Stimulated activated naive CD8-positive, alpha-beta T cell treated with anti-CD3 and anti-CD28 coated beads, Interleukin-15, Interleukin-2, amounts not matched to agents 100 ng/mL and 50 ng/mL, for 24 hours (primary cell): ENCODE measurements around the gene NOL9.
A peak's percentile ranks its signal among the peaks of the same experiment; 100 is the strongest.

Experiments
- H3K27ac Mint-ChIP-seq: one replicate; pipeline ENCODE4 v1.8.0; 2021; ENCODE audit warnings: mild to moderate bottlenecking, mixed read lengths
- H3K27me3 Mint-ChIP-seq: one replicate; pipeline ENCODE4 v1.8.0; 2021; ENCODE audit warnings: mixed read lengths
- H3K36me3 Mint-ChIP-seq: one replicate; pipeline ENCODE4 v1.8.0; 2021; ENCODE audit warnings: low read depth, mixed read lengths
- H3K4me1 Mint-ChIP-seq: one replicate; pipeline ENCODE4 v1.8.0; 2021; ENCODE audit warnings: low read depth, mixed read lengths
- H3K4me3 Mint-ChIP-seq: one replicate; pipeline ENCODE4 v1.8.0; 2021; ENCODE audit warnings: mild to moderate bottlenecking, mixed read lengths
- H3K9me3 Mint-ChIP-seq: one replicate; pipeline ENCODE4 v1.8.0; 2021; ENCODE audit warnings: mixed read lengths

NOL9 gene

DNA sequence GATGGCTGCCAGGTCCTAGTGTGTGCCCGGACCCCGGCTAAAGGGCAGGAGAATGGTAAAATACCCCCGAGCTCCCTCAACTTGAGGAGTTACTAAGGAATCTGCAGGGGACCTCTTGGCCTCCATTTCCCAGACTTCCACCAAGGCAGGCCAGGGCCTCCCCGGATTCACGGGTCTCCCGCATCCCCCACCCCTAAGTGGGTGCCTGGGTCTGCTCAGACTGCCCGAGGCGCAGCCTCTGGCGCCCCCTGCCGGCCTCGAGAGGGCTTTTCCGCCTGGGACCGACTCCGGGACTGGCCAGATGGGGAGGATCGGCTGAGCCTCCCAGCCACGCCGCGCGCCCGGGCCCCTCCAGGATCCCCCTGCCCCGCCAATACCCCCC, 64.5 kb downstream of the NOL9 start:
- Mint-ChIP-seq H3K27me3 (peaks cover 14% of the 10 kb centered on the region), H3K9me3 (no peaks in the 10 kb centered on the region), H3K36me3 (no peaks in the 10 kb centered on the region), H3K27ac (peak overlapping the region; percentile 55), H3K4me3 (peak overlapping the region; percentile 74), H3K4me1 (peaks cover 22% of the 10 kb centered on the region)

DNA sequence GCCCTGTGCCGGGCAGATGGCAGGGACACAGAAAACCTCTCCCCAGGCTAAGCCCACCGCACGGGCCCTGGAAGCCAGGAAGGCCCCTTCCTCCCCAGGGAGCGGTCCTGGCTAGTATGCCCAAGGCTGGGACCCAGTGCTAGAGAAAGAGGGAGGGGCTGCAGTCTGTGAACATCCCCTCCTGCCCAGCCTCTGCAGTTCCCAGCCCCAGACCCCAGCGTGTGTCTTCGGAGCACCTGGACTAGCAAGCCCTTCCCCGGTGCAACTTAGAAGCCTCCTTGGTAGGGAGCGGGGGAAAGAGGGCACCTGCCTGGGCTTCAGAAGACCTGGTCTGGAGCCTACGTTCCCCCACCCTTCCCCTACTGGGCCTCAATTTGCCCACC, 64.9 kb downstream of the NOL9 start:
- Mint-ChIP-seq H3K27ac (no peak overlapping the region), H3K9me3 (no peaks in the 10 kb centered on the region), H3K27me3 (peaks cover 18% of the 10 kb centered on the region), H3K36me3 (no peaks in the 10 kb centered on the region), H3K4me3 (no peak overlapping the region), H3K4me1 (peaks cover 22% of the 10 kb centered on the region)

GRCh38 chr1:6488602-6489382, 65.5 kb downstream of the NOL9 start:
- Mint-ChIP-seq H3K4me3 (no peak overlapping the region), H3K4me1 (peaks cover 22% of the 10 kb centered on the region), H3K36me3 (no peaks in the 10 kb centered on the region), H3K27me3 (peaks cover 23% of the 10 kb centered on the region), H3K9me3 (no peaks in the 10 kb centered on the region), H3K27ac (no peak overlapping the region)

DNA sequence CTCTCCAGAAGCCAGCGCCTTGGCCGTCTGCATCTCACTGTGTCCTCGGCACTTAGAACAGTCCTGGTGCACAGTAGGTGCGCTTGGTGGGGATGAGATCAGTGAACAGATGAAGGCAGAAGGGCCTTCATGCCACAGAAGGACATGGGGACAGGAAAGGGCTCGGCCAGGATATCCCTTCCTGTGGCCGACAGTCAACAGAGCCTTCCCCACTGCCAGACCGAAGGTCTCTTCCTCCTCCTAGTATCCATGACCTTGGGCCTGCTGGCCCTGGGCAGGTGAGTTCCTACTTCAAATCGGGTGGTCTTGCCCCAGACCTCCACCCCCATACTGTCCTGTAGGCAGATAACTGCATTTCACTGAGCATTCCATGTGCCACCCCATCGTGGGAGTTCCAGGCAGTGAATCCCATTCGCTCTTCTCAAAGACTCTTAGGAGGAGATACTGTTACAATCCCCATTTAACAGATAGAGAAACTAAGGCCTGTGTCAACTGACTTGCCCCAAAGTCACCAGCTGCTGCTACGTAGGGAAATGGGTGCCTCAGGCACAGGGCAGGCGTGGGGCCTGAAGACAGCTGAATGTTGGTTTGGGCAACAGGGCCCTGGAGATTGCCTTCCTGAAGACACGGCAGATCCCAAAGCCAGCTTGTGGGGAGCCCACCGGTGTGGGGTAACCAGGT, 66.4 kb downstream of the NOL9 start:
- Mint-ChIP-seq H3K27ac (no peak overlapping the region), H3K9me3 (no peaks in the 10 kb centered on the region), H3K4me1 (peaks cover 19% of the 10 kb centered on the region), H3K4me3 (no peak overlapping the region), H3K27me3 (peaks cover 24% of the 10 kb centered on the region), H3K36me3 (no peaks in the 10 kb centered on the region)

DNA sequence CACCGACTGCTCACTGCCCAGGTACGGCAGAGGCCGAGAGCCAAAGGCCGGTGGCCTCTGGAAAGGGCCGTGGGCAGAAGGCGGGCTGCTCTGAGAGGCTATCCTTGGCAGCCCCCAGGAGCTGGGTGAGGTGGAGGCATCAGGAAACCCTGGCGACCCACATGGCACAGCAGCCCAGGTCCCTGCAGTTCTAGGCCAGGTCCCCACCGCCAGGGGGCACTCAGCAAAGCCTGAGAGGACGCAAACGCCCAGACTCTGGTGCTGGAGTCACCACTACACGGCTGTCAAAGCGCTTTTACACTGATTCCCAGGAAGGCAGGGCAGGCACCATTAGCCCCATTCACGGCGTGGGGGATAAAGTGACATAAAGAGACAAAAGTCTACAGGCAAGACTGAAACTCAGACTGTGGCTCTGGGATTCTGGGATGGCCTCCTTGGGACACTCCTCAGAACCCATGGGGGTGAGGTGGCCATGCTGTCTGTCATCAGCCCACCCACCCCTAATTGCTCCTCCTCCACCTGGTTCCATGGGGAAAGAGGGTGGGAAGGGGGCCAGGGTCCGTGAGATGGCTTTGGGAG, 67.8 kb downstream of the NOL9 start:
- peaks cover 24% of the 10 kb centered on the region for H3K27me3 Mint-ChIP-seq
- H3K36me3 Mint-ChIP-seq = no peaks in the 10 kb centered on the region
- H3K27ac Mint-ChIP-seq = no peak overlapping the region
- H3K9me3 Mint-ChIP-seq = no peaks in the 10 kb centered on the region
- no peak overlapping the region for H3K4me3 Mint-ChIP-seq
- peaks cover 11% of the 10 kb centered on the region for H3K4me1 Mint-ChIP-seq

DNA sequence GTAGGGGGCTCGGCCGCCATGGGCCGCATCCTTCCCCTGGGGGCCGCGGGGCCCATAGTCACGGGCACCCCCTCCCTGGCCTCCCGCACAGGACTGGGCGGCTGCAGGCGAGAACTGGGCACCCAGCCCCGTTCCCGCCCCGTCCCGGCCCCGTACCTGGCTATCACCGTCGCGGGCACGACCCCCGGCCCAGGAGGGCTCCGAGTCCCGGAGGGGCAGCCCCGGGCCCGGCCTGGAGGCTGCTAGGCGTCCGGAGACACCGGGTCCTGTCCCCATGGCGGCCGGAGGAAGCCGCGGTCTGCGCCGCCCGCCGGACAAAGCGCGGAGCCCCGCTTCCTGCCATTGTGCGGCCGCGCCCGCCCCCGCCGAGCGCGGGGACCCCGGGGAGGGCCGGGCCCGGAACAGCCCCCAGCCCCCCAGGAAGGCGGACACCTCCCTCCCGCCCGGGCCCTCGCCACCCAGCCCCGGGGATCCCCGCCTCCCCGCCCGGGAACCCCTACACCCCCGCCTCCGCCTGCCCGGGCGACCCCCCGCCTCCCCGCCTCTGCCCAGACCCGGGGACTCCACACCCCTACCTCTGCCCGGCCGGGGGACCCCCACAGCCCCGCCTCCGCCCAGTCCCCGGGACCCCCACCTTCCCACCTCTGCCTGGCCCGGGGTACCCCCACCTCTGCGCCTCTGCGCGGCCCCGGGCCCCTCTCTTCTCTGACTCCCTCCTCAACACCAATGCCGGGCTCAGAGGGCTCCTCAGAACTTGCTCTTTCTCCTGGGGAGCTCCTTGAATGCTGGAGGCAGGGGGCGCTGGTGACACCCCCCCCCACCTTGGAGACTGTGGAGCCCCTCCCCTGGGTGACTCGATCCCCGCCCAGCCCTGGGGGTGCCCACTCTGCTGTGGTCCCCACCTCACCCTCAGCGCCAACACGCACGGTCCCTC, 68.9 kb downstream of the NOL9 start:
- H3K4me3 Mint-ChIP-seq = no peak overlapping the region
- H3K27me3 Mint-ChIP-seq = peaks cover 24% of the 10 kb centered on the region
- no peaks in the 10 kb centered on the region for H3K9me3 Mint-ChIP-seq
- H3K36me3 Mint-ChIP-seq = no peaks in the 10 kb centered on the region
- H3K4me1 Mint-ChIP-seq = peaks cover 6% of the 10 kb centered on the region
- H3K27ac Mint-ChIP-seq = no peak overlapping the region

DNA sequence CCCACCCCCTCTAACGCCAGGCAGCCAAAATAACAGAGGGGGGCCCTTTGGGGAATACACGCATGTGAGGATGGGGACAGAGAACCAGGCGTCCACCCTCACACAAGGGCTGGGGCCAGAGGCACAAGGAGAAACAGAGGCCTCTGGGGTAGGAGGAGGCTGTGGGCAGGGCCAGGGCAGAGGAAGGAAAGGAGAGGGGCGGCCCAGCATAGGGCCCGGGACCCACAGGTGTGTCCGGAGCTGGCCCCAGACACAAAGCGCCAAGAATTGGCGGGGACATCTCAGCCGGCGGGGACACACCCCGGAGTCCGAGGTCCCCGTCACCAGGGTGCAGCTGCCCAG, 69.5 kb downstream of the NOL9 start:
- Mint-ChIP-seq H3K27ac (no peak overlapping the region), H3K36me3 (no peaks in the 10 kb centered on the region), H3K4me3 (no peak overlapping the region), H3K4me1 (peaks cover 6% of the 10 kb centered on the region), H3K27me3 (peaks cover 24% of the 10 kb centered on the region), H3K9me3 (no peaks in the 10 kb centered on the region)

DNA sequence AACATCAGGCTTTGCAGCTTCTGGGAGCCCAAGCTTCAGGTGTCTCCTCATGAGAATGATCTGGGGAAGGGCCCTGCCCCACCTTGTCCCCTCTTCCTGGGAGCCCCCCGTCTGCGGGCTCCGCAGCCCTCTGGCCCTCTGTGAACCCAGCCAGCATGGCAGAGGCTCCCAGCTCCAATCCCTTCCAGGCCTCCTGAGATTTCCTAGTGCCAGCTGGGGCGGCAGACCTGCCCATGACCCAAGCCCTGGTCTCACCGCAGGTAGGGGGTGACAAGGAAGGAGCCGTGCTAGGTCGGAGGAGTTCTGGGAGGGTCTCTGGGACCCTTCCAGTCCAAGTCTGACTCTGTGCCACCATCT, 70.6 kb downstream of the NOL9 start:
- peaks cover 6% of the 10 kb centered on the region for H3K4me1 Mint-ChIP-seq

GRCh38 chr1:6483017-6483760, 71.1 kb downstream of the NOL9 start:
- peaks cover 6% of the 10 kb centered on the region for H3K4me1 Mint-ChIP-seq
- H3K27ac Mint-ChIP-seq = no peak overlapping the region
- H3K4me3 Mint-ChIP-seq = no peak overlapping the region
- H3K36me3 Mint-ChIP-seq = no peaks in the 10 kb centered on the region
- no peaks in the 10 kb centered on the region for H3K9me3 Mint-ChIP-seq
- H3K27me3 Mint-ChIP-seq = peaks cover 24% of the 10 kb centered on the region

More for the DNA sequence above, 70.6 kb downstream of the NOL9 start:
- Mint-ChIP-seq H3K27ac (no peak overlapping the region), H3K27me3 (peaks cover 24% of the 10 kb centered on the region), H3K9me3 (no peaks in the 10 kb centered on the region), H3K36me3 (no peaks in the 10 kb centered on the region), H3K4me3 (no peak overlapping the region)

DNA sequence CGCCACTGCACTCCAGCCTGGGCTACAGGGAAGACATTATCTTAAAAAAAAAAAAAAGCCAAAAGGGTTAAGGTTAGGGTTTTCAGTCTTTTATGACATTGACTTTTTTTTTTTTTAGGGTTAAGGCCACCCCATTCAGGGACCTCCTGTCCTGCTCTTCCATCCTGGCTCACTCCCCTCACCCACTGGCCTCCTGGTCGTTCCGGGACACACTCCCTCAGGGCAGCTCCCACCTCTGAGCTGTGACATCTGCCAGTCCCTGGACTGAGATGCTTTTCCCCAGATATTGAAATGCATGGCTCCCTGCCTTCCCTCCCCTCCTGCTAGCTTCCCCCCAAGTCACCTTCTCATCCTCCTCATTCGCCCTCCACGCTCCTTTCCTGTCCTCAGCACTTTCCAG, 72.5 kb downstream of the NOL9 start:
- Mint-ChIP-seq H3K36me3 (no peaks in the 10 kb centered on the region), H3K4me1 (peaks cover 6% of the 10 kb centered on the region), H3K27me3 (peaks cover 18% of the 10 kb centered on the region)

GRCh38 chr1:6477039-6477820, 77.1 kb downstream of the NOL9 start:
- Mint-ChIP-seq H3K36me3 (no peaks in the 10 kb centered on the region), H3K4me3 (no peak overlapping the region), H3K4me1 (no peaks in the 10 kb centered on the region), H3K27me3 (no peaks in the 10 kb centered on the region), H3K27ac (no peak overlapping the region), H3K9me3 (no peaks in the 10 kb centered on the region)

More for the DNA sequence above, 72.5 kb downstream of the NOL9 start:
- H3K9me3 Mint-ChIP-seq = no peaks in the 10 kb centered on the region
- no peak overlapping the region for H3K4me3 Mint-ChIP-seq
- no peak overlapping the region for H3K27ac Mint-ChIP-seq

GRCh38 chr1:6476483-6476882, 77.8 kb downstream of the NOL9 start:
- H3K4me3 Mint-ChIP-seq = no peak overlapping the region
- H3K9me3 Mint-ChIP-seq = no peaks in the 10 kb centered on the region
- no peaks in the 10 kb centered on the region for H3K4me1 Mint-ChIP-seq
- H3K27ac Mint-ChIP-seq = no peak overlapping the region
- no peaks in the 10 kb centered on the region for H3K36me3 Mint-ChIP-seq
- H3K27me3 Mint-ChIP-seq = no peaks in the 10 kb centered on the region

- no peaks in the 10 kb centered on the region for H3K36me3 Mint-ChIP-seq
- no peak overlapping the region for H3K4me3 Mint-ChIP-seq
- H3K27ac Mint-ChIP-seq = no peak overlapping the region
- H3K9me3 Mint-ChIP-seq = no peaks in the 10 kb centered on the region
- H3K4me1 Mint-ChIP-seq = no peaks in the 10 kb centered on the region
- no peaks in the 10 kb centered on the region for H3K27me3 Mint-ChIP-seq
Observed at GRCh38 chr1:6475381-6476133, 78.8 kb downstream of the NOL9 start.
